SK-N-SH treated with all-trans-retinoic acid at 6 μM for 48 hours (cell line): ENCODE results near the gene SLC5A10.

Source experiments
- ARNTL ChIP-seq: fragments of 450-650 bp; formaldehyde crosslinking; IDR thresholded peaks from 2 replicates; pipeline ENCODE4 v1.5.0; 2020; ENCODE audit warnings: low read depth, mild to moderate bottlenecking, moderate library complexity, borderline replicate concordance
- CSDC2 ChIP-seq: fragments of 250-450 bp; sonication (Bioruptor Pico); IDR thresholded peaks from 2 replicates; pipeline ENCODE4 v1.5.0; 2020; ENCODE audit warnings: mild to moderate bottlenecking, moderate library complexity
- GLIS3 ChIP-seq: fragments of 250-450 bp; sonication (Bioruptor Pico); IDR thresholded peaks from 2 replicates; pipeline ENCODE4 v1.5.0; 2020; ENCODE audit warnings: mild to moderate bottlenecking, moderate library complexity
- PPARA ChIP-seq: fragments of 250-450 bp; sonication (Bioruptor Pico); IDR thresholded peaks from 2 replicates; pipeline ENCODE4 v1.5.0; 2020; ENCODE audit warnings: mild to moderate bottlenecking, borderline replicate concordance
- ZC3H10 ChIP-seq: fragments of 250-450 bp; sonication (Bioruptor Pico); IDR thresholded peaks from 2 replicates; pipeline ENCODE4 v1.5.1; 2021; ENCODE audit warnings: mild to moderate bottlenecking, moderate library complexity
- ZFP30 ChIP-seq: fragments of 450-650 bp; formaldehyde crosslinking; IDR thresholded peaks from 2 replicates; pipeline ENCODE4 v1.5.0; 2022; ENCODE audit warnings: mild to moderate bottlenecking, moderate library complexity
- ZNF8 ChIP-seq: fragments of 450-650 bp; formaldehyde crosslinking; IDR thresholded peaks from 2 replicates; pipeline ENCODE4 v1.5.0; 2020; ENCODE audit warnings: mild to moderate bottlenecking, moderate library complexity
- TF ChIP-seq, protein P1 (sequence below): fragments of 250-450 bp; sonication (Bioruptor Pico); IDR thresholded peaks from 2 replicates; pipeline ENCODE4 v1.5.1; 2021; ENCODE audit warnings: mild to moderate bottlenecking, moderate library complexity
- TF ChIP-seq, protein P2 (sequence below): fragments of 250-450 bp; sonication (Bioruptor Pico); IDR thresholded peaks from 2 replicates; pipeline ENCODE4 v1.5.0; 2020; ENCODE audit warnings: mild to moderate bottlenecking, moderate library complexity
- TF ChIP-seq, protein P3 (sequence below): fragments of 250-450 bp; sonication (Bioruptor Pico); IDR thresholded peaks from 2 replicates; pipeline ENCODE4 v1.8.0; 2020; ENCODE audit warnings: mild to moderate bottlenecking, moderate library complexity, borderline replicate concordance

DNA sequence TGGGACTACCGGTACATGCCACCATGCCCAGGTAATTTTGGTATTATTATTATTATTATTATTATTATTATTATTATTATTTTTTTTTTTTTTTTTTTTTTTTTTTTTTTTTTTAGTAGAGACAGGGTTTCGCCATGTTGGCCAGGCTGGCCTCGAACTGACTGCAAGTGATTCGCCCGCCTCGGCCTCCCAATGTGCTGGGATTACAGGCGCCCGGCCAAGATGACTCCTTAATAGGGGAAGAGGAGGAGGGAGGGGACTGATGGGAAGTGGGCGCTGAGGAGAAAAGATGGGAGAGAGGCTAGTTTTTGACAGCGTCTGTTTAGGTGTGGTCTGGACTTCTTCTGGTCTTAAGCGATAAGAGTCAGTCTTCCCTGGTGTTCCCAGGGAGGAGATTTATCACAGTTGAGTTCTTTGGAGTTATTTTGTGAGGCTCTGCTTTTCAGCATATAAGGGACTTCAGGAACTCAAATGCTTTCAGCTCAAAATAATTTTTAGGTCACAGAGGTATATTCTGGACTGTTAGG lies 34.4 kb upstream of the SLC5A10 start:
- TF ChIP-seq, protein P1, sequence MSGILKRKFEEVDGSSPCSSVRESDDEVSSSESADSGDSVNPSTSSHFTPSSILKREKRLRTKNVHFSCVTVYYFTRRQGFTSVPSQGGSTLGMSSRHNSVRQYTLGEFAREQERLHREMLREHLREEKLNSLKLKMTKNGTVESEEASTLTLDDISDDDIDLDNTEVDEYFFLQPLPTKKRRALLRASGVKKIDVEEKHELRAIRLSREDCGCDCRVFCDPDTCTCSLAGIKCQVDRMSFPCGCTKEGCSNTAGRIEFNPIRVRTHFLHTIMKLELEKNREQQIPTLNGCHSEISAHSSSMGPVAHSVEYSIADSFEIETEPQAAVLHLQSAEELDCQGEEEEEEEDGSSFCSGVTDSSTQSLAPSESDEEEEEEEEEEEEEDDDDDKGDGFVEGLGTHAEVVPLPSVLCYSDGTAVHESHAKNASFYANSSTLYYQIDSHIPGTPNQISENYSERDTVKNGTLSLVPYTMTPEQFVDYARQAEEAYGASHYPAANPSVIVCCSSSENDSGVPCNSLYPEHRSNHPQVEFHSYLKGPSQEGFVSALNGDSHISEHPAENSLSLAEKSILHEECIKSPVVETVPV = no peak
- TF ChIP-seq ZNF8 (CRISPR knock-in tag) (no peak), ZC3H10 (CRISPR knock-in tag) (no peak), ZFP30 (CRISPR knock-in tag) (no peak), PPARA (CRISPR knock-in tag) (no peak), CSDC2 (CRISPR knock-in tag) (no peak), GLIS3 (no peak), ARNTL (CRISPR knock-in tag) (no peak)
- TF ChIP-seq, protein P2, sequence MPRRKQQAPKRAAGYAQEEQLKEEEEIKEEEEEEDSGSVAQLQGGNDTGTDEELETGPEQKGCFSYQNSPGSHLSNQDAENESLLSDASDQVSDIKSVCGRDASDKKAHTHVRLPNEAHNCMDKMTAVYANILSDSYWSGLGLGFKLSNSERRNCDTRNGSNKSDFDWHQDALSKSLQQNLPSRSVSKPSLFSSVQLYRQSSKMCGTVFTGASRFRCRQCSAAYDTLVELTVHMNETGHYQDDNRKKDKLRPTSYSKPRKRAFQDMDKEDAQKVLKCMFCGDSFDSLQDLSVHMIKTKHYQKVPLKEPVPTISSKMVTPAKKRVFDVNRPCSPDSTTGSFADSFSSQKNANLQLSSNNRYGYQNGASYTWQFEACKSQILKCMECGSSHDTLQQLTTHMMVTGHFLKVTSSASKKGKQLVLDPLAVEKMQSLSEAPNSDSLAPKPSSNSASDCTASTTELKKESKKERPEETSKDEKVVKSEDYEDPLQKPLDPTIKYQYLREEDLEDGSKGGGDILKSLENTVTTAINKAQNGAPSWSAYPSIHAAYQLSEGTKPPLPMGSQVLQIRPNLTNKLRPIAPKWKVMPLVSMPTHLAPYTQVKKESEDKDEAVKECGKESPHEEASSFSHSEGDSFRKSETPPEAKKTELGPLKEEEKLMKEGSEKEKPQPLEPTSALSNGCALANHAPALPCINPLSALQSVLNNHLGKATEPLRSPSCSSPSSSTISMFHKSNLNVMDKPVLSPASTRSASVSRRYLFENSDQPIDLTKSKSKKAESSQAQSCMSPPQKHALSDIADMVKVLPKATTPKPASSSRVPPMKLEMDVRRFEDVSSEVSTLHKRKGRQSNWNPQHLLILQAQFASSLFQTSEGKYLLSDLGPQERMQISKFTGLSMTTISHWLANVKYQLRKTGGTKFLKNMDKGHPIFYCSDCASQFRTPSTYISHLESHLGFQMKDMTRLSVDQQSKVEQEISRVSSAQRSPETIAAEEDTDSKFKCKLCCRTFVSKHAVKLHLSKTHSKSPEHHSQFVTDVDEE (CRISPR knock-in tag) = no peak
- TF ChIP-seq, protein P3, sequence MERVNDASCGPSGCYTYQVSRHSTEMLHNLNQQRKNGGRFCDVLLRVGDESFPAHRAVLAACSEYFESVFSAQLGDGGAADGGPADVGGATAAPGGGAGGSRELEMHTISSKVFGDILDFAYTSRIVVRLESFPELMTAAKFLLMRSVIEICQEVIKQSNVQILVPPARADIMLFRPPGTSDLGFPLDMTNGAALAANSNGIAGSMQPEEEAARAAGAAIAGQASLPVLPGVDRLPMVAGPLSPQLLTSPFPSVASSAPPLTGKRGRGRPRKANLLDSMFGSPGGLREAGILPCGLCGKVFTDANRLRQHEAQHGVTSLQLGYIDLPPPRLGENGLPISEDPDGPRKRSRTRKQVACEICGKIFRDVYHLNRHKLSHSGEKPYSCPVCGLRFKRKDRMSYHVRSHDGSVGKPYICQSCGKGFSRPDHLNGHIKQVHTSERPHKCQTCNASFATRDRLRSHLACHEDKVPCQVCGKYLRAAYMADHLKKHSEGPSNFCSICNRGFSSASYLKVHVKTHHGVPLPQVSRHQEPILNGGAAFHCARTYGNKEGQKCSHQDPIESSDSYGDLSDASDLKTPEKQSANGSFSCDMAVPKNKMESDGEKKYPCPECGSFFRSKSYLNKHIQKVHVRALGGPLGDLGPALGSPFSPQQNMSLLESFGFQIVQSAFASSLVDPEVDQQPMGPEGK (CRISPR knock-in tag) = no peak
